HCEC 1CT (cell line): ENCODE data around the gene ZNF26.
"Not testable (repeated sequence)": the region's sequence is repeated elsewhere in the genome, so short reads cannot be mapped to it uniquely, and the experiment has no call there.

Source experiments
- DNase-seq: peaks from one replicate; pipeline ENCODE4 v3.0.0-alpha.2; 2017

The ZNF26 gene

GRCh38 chr12:132986001-132986884, at the start of gene ZNF26:
TSS of gene ZNF26 (plus strand) at chr12:132986367. CDS start at chr12:132986841, 474 bp downstream.
- DNase-seq = peak; percentile 89

GRCh38 chr12:132936921-132937320, 49.2 kb upstream of the ZNF26 start:
- DNase-seq = not testable (repeated sequence)

- no peak for DNase-seq
Measured at GRCh38 chr12:132937476-132937875, 48.7 kb upstream of the ZNF26 start.

- DNase-seq = not testable (repeated sequence)
Measured at GRCh38 chr12:132938807-132939206, 47.4 kb upstream of the ZNF26 start.

- DNase-seq = no peak
Measured at GRCh38 chr12:132940071-132940719, 46.0 kb upstream of the ZNF26 start.

GRCh38 chr12:132941336-132941954, 44.7 kb upstream of the ZNF26 start:
- no peak for DNase-seq

GRCh38 chr12:132942611-132943010, 43.6 kb upstream of the ZNF26 start:
- DNase-seq = no peak

GRCh38 chr12:132945806-132946205, 40.4 kb upstream of the ZNF26 start:
- no peak for DNase-seq

GRCh38 chr12:132946246-132946820, 39.8 kb upstream of the ZNF26 start:
- no peak for DNase-seq

GRCh38 chr12:132948146-132949066, 37.8 kb upstream of the ZNF26 start:
- no peak for DNase-seq

GRCh38 chr12:132949936-132950837, 36.0 kb upstream of the ZNF26 start:
- DNase-seq = no peak

- DNase-seq = no peak
Measured at GRCh38 chr12:132950844-132951535, 35.2 kb upstream of the ZNF26 start.

- no peak for DNase-seq
Measured at GRCh38 chr12:132951649-132952048, 34.5 kb upstream of the ZNF26 start.

GRCh38 chr12:132952371-132953162, 33.6 kb upstream of the ZNF26 start:
- no peak for DNase-seq

GRCh38 chr12:132953163-132953425, 33.1 kb upstream of the ZNF26 start:
- DNase-seq = no peak

- no peak for DNase-seq
Measured at GRCh38 chr12:132953771-132954170, 32.4 kb upstream of the ZNF26 start.

GRCh38 chr12:132954471-132955048, 31.6 kb upstream of the ZNF26 start:
- DNase-seq = no peak

- DNase-seq = peak; percentile 51
Measured at GRCh38 chr12:132955094-132956010, 30.8 kb upstream of the ZNF26 start.
